Gastrocnemius medialis (tissue), 4 donors: ENCODE data around the gene SURF2.

ENCODE experiments used
- POLR2A ChIP-seq, 2 donors: fragments of 450-650 bp; IDR thresholded peaks; one replicate each; pipeline ENCODE4 v1.6.1; 2017; ENCODE audit warnings: antibody characterized with exemption in 2 of 2, mild to moderate bottlenecking in 2 of 2, moderate library complexity in 2 of 2
- TF ChIP-seq, protein P1 (sequence below), 5 experiments: fragments of 450-650 bp in 3 of 5; fragments of 200-600 bp in 2 of 5; sonication (generic) in 2 of 5; IDR thresholded peaks in 4 of 5; conservative IDR thresholded peaks in 1 of 5; 1 replicate in 4 of 5; 2 replicates in 1 of 5; pipeline ENCODE4 v1.5.1; 2016 to 2019; ENCODE audit warnings: antibody characterized with exemption in 5 of 5, mild to moderate bottlenecking in 3 of 5, moderate library complexity in 3 of 5

DNA sequence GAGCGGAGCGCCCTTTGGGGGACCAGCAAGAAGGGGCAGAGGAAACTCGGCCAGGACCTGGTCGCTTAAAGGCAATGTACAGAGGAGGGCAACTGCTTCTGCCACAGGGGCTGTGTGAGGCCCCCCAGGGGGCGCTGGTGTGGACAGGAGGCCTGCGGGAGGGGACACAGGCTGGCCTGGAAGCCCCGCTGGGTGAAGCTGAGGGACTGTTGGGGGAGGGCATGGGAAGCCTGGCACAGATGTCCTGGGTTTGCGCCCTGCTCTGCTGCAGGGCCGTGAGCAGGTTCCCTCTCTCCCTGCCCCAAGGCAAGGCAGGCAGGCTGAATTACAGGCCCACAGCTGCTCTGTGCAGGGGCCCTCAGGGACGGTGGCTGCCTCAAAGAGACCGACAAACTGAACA, 13.8 kb upstream of the SURF2 start:
- TF ChIP-seq, protein P1, sequence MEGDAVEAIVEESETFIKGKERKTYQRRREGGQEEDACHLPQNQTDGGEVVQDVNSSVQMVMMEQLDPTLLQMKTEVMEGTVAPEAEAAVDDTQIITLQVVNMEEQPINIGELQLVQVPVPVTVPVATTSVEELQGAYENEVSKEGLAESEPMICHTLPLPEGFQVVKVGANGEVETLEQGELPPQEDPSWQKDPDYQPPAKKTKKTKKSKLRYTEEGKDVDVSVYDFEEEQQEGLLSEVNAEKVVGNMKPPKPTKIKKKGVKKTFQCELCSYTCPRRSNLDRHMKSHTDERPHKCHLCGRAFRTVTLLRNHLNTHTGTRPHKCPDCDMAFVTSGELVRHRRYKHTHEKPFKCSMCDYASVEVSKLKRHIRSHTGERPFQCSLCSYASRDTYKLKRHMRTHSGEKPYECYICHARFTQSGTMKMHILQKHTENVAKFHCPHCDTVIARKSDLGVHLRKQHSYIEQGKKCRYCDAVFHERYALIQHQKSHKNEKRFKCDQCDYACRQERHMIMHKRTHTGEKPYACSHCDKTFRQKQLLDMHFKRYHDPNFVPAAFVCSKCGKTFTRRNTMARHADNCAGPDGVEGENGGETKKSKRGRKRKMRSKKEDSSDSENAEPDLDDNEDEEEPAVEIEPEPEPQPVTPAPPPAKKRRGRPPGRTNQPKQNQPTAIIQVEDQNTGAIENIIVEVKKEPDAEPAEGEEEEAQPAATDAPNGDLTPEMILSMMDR (IDR thresholded peaks at IDR 0.05 in 4 of 5, conservative IDR thresholded peaks at IDR 0.05 in 1 of 5): no peak
- no peak for TF ChIP-seq POLR2A (IDR thresholded peaks at IDR 0.05)
